ENCODE results near the gene COBL.

Gene COBL

GRCh38 chr7:51067258-51067657, 249.4 kb downstream of the COBL start:
- DNase-seq: no peak

DNA sequence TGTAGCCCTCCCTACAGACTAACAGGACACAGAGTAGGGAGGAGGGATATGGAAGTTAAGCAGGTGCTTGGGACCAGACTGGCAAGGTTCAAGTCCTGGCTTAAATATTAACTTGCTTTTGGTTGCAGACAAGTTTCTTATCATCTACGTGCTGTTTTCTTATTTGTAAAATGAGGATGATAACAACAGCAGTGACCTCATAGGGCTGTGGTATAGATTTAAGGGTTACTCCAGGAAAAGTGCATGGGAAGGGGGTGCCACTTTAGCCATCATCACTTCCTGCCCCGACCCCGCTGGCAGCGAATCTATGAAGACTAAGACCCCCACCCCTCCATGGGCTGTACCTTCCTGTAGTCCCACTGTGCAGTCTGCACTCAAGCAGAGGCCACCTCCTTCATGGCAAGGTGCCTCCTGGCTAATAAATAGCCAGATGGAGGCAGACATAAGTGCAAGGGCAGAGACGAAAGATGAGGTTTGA, 250.2 kb downstream of the COBL start:
- DNase-seq: no peak

GRCh38 chr7:51065766-51066165, 250.8 kb downstream of the COBL start:
- no peak for DNase-seq

DNA sequence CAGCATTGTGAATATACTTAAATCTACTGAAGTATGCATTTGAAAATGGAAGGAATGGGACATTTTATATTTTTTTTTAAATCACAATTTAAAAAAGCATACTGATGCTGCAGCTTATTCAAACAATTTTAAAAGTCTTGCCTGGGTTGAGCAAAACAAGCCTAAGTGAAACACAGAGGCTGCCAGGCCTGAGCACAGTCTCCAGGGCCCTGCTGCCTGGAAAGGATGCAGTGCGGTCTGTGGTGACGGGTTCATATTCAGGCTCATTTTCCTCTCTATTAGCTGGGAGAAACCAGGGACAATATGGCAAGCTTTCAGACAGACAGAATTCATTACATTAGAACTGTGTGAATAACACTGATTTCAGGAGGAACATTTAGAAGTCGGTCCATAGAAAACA, 251.9 kb downstream of the COBL start:
- no peak for DNase-seq

- DNase-seq: peak; percentile 11
Observed at GRCh38 chr7:51062222-51062987, 254.2 kb downstream of the COBL start.

- no peak for DNase-seq
Observed at GRCh38 chr7:51060536-51060935, 256.1 kb downstream of the COBL start.

GRCh38 chr7:51059504-51060142, 257.0 kb downstream of the COBL start:
- no peak for DNase-seq

GRCh38 chr7:51058764-51059163, 257.8 kb downstream of the COBL start:
- DNase-seq: no peak

DNA sequence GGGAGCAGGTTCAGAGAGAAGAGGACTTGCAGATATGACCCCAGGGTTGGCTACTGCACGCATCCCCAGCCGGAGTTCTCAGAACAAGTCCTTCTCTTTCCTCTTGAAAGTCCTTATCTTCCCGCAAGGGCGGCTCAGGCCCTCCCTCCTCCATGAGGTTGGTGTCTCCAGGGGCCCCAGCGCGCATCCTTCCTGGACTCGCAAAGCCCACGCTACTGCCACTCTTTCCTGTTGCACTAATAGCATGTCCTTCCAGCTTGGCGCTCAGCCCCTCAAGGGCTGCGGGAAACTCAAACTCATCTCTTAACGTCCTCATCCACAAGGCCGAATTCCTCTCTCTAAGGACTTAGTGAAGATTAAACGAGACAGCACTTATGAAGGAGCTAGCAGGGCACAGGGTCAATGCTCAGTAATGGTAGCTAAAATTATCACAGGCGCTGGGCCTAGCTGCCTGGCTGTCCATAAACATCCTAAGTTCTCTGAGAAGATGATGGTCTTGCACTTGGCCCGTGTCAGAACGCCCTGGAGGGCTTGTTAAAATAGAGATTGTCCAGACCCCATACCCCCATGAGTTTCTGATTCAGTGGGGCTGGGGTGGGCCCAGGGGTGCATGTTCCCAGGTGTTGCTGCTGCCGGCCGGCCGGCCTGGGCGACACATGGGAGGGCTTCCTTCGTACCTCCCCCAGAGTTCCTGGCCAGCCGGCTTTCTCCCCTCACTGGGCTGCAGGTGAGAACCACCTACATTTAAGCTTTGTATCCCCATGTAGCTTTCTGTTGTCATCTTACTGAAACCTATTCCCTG, 261.4 kb downstream of the COBL start:
- no peak for DNase-seq

DNA sequence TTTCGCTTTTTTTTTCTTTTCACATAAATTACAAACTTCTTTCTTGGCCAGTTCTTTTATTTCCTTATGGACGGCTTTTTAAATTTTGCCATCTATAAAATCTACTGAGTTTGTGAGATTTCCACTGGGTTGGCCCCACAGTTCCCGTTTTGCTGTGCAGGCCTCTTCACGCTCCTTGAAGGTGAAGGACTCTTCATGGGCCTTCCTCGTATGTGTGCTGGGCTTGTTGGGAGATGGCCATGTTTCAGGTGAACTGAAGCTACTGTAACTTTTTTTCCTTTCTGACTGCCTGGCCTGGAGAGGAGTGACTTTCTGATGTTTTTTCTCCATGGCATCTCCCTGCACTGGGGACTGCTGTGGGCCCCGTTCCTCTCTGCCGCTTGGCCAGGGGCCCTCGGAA, 262.4 kb downstream of the COBL start:
- no peak for DNase-seq

- no peak for DNase-seq
Observed at GRCh38 chr7:51053160-51053925, 263.3 kb downstream of the COBL start.

DNA sequence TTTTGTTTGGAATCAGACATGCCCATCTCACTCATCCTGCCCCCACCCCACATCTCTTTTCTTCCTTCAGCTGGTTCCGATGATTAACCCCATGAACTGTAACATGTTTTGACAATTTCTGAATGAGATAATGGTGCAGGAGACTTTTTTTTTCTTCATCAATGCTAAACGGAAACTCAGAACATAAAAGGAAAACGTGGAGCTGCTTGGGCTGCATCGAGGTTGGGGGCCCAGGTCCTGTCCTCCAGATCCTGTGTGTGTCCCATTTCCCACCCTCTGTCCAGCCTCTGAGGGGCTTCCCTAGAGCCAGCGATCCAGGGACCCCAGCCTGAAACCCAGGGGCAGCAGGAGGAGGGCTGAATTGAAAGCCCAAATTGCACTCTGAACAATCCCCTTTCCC, 270.1 kb downstream of the COBL start:
- DNase-seq: no peak

- DNase-seq: no peak
Observed at GRCh38 chr7:51046103-51046466, 270.5 kb downstream of the COBL start.

- DNase-seq: no peak
Observed at GRCh38 chr7:51045319-51046102, 271.1 kb downstream of the COBL start.

DNA sequence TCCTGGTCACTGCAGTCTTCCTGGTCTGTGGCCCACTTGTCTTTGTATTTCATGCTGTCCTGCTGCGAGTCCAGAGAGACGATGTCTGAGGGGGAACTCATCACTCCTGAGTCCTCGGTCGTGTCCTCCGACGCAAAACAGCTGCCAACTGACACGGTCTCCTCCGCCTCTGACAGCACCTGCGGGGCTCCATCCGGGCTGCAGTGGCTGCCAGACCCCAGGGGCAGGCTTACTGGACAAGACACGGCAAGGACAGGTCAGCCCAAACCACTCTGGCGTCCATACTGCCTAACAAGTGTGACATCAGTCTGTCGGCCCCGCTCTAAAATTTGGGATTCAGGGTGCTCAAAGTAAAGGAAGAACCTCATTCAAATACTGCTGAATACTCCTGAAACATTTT, 273.1 kb downstream of the COBL start:
- no peak for DNase-seq

DNA sequence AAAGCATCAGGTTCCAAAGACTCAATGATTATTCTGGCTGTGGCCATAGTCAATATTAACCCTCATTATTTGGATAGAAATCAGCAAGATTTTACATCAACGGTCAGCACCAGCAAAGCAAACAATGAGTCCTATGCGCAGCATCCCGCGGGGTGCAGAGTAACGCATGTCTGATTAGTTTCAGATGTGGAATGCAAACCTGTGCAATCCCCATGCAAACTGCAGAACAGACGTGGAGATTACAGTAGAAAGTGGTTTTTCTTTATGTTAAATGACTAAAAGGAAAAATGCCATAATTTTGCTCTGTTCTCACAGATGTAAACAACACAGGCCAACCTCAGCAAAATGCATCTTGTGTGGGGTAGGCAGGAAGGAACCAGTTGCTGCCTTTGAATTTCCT, 275.8 kb downstream of the COBL start:
- DNase-seq: no peak

DNA sequence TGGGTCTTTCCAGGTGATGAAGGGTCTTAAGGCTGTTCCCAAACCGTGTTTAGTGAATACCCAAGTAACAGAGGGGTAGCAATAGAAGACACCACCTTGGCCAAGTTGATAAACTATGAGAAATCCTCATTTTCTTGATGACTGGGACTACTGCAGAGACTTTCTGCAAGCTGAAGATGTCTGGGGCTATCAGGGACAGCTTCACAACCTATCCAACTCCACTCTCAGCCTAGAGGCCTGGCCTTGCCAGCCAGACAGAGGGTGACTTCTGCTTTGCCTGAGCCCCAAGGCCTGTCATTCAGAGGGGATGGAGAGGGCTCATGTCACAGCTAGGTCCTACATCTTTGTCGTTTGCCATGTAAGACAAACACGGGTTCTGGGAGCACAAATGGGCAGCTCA, 278.0 kb downstream of the COBL start:
- DNase-seq: no peak

GRCh38 chr7:51035716-51036115, 280.9 kb downstream of the COBL start:
- DNase-seq: no peak

GRCh38 chr7:51034521-51035264, 281.9 kb downstream of the COBL start:
- DNase-seq: no peak

DNA sequence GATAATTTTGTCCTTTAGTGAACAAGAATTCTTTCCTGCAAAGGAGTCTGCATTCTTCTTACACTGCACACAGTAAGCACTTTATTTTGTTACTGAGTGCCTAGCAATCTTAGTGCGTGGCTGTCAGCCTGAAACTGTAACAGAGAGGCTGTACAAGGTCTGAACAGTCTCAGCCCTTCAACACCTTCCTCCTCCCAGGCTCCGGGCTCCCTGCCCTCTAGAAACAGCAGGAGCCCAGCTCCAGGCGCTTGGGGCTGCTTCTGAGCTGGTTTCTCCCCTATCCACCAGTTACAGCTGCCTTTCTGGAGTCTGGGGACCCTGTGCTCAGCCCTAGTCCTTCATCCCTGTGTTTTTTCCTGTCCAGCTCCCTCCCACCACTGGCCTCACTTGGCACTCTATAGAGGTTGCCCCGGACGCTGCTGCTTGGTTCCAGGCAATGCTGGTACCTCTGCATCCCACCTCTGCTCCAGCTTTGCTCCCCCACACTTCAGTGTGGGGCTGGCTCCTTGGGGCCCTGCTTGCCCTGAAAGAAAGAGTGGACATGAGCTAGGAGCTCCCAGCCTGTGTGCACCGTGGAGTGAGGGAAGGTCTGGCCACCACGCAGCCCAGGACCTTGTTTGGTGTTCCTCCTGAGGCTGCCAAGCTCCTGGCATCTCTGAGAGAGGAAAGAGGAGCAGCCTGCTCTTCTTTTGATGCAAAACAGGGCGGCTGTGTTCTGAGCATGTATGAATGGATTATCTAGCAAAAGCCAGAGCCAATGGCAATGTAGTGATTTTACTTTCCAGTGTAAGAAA, 282.7 kb downstream of the COBL start:
- no peak for DNase-seq
